GM12878 (cell line): ENCODE data around the gene NRG2. TPM values are rescaled to one million over a fixed set of nuclear protein-coding genes. Genes with fewer than 3 reads are reported as not detected.

Source experiments
- ATAC-seq: fragments of 200-7000 bp; cut with Tn5 transposase; 3 replicates; pipeline ENCODE4 v1.9.1; 2020; ENCODE audit warnings: mild to moderate bottlenecking, moderate library complexity
- BruUV-seq: library from RNA; stranded (reverse); fragments of 400-500 nt; replicated peaks from 2 replicates; lab custom pipeline; 2021; lab: Mats Ljungman, UMichigan
- CTCF ChIA-PET: fragments of 300-600 bp; sonication (Branson Sonifier 250); formaldehyde crosslinking; extraction: SDS; loops from one replicate; lab custom pipeline; 2021; ENCODE audit warnings: inconsistent platforms; lab: Yijun Ruan, JAX
- POLR2A ChIA-PET: fragments of 350-600 bp; formaldehyde crosslinking; extraction: SDS; loops from one replicate; lab custom pipeline; 2021; ENCODE audit warnings: inconsistent platforms; lab: Charles Lee
- RAD21 ChIA-PET: fragments of 300-600 bp; sonication (Branson Sonifier 250); formaldehyde crosslinking; loops from one replicate; lab custom pipeline; 2023; ENCODE audit warnings: antibody characterized with exemption; ENCODE audit not compliant: unreplicated experiment; lab: Charles Lee
- SMC1A ChIA-PET: fragments of 300-600 bp; sonication (Branson Sonifier 250); formaldehyde crosslinking; loops from one replicate; lab custom pipeline; 2023; ENCODE audit not compliant: unreplicated experiment, uncharacterized antibody; lab: Charles Lee
- DNase-seq: peaks from one replicate; pipeline ENCODE4 v3.0.0-alpha.2; 2011; ENCODE audit warnings: low read depth, low spot score
- FAIRE-seq: peaks from 3 replicates; lab custom pipeline; 2011; peaks lifted over from hg19 to GRCh38; lab: Jason Lieb, UNC
- H2AFZ ChIP-seq: 2 replicates; pipeline ENCODE4 v1.6.0; 2011; ENCODE audit warnings: low read depth, low read length, control low read depth; ENCODE audit not compliant: control insufficient read depth
- H3K27ac ChIP-seq: 2 replicates; pipeline ENCODE4 v1.5.1; 2011; ENCODE audit warnings: control low read depth; ENCODE audit not compliant: control insufficient read depth, insufficient read depth
- H3K27me3 ChIP-seq, 2 experiments: replicated peaks in 1 of 2; 2 replicates each; pipeline versions ENCODE4 v1.6.0 to v1.6.1; 2011; ENCODE audit warnings: low read length in 1 of 2; ENCODE audit not compliant: control insufficient read depth in 2 of 2, insufficient read depth in 2 of 2
- H3K36me3 ChIP-seq, 2 experiments: 2 replicates each; pipeline ENCODE4 v1.5.1; 2011; ENCODE audit warnings: low read length in 1 of 2; ENCODE audit not compliant: control insufficient read depth in 2 of 2, insufficient read depth in 2 of 2
- H3K4me1 ChIP-seq: 2 replicates; pipeline ENCODE4 v1.6.1; 2011; ENCODE audit warnings: mild to moderate bottlenecking, low read length, moderate library complexity, mixed read lengths; ENCODE audit not compliant: control insufficient read depth, insufficient read depth
- H3K4me2 ChIP-seq: 2 replicates; pipeline ENCODE4 v1.6.0; 2011; ENCODE audit warnings: control low read depth; ENCODE audit not compliant: control insufficient read depth, insufficient read depth
- H3K4me3 ChIP-seq: fragments of 200-600 bp; sonication (generic); 2 replicates; pipeline ENCODE4 v1.5.1; 2016
- H3K79me2 ChIP-seq: 2 replicates; pipeline ENCODE4 v1.6.0; 2011; ENCODE audit warnings: low read length; ENCODE audit not compliant: control insufficient read depth, insufficient read depth
- H3K9ac ChIP-seq: 2 replicates; pipeline ENCODE4 v1.8.0; 2011; ENCODE audit warnings: low read length, control low read depth, mixed read lengths; ENCODE audit not compliant: control insufficient read depth, insufficient read depth
- H3K9me3 ChIP-seq: replicated peaks from 3 replicates; pipeline ENCODE4 v1.5.1; 2011; ENCODE audit warnings: mild to moderate bottlenecking, low read length; ENCODE audit not compliant: control insufficient read depth, insufficient read depth
- H4K20me1 ChIP-seq: 2 replicates; pipeline ENCODE4 v1.6.0; 2011; ENCODE audit not compliant: control insufficient read depth, insufficient read depth
- BMI1 ChIP-seq: fragments of 450-650 bp; IDR thresholded peaks from 2 replicates; pipeline ENCODE4 v1.6.1; 2016; ENCODE audit warnings: mild to moderate bottlenecking, moderate library complexity, borderline replicate concordance
- CEBPB ChIP-seq, 2 experiments: fragments of 150-350 bp in 1 of 2; IDR thresholded peaks; 2 replicates each; pipeline ENCODE4 v1.6.1; 2012 to 2014; ENCODE audit warnings: low read depth in 2 of 2, low read length in 2 of 2, borderline replicate concordance in 1 of 2, inconsistent platforms in 1 of 2
- DPF2 ChIP-seq: fragments of 450-650 bp; IDR thresholded peaks from 2 replicates; pipeline ENCODE4 v1.6.1; 2017; ENCODE audit warnings: mild to moderate bottlenecking
- EED ChIP-seq: sonication (generic); IDR thresholded peaks from 2 replicates; pipeline ENCODE4 v1.6.1; 2016; ENCODE audit warnings: antibody characterized with exemption, low read depth
- ESRRA ChIP-seq: IDR thresholded peaks from 2 replicates; pipeline ENCODE4 v1.6.1; 2012; ENCODE audit warnings: mild to moderate bottlenecking, low read length, improper control_type of control experiment
- EZH2 ChIP-seq: IDR thresholded peaks from 2 replicates; pipeline ENCODE4 v1.6.1; 2012; ENCODE audit warnings: low read depth, mild to moderate bottlenecking, control low read depth, inconsistent platforms, low read length, borderline replicate concordance; ENCODE audit not compliant: control insufficient read depth
- HDAC2 ChIP-seq: fragments of 200-600 bp; sonication (generic); IDR thresholded peaks from 2 replicates; pipeline ENCODE4 v1.6.1; 2017
- IKZF2 ChIP-seq, 2 experiments: fragments of 450-650 bp; IDR thresholded peaks; 2 replicates each; pipeline ENCODE4 v1.6.1; 2017; ENCODE audit warnings: mild to moderate bottlenecking in 2 of 2, moderate library complexity in 2 of 2
- MLLT1 ChIP-seq: fragments of 450-650 bp; IDR thresholded peaks from 2 replicates; pipeline ENCODE4 v1.6.1; 2016; ENCODE audit warnings: mild to moderate bottlenecking
- RCOR1 ChIP-seq: conservative IDR thresholded peaks from 2 replicates; pipeline ENCODE4 v1.6.1; 2012; ENCODE audit warnings: low read depth, low read length, improper control_type of control experiment
- RELA ChIP-seq: fragments of 450-650 bp; IDR thresholded peaks from 2 replicates; pipeline ENCODE4 v1.8.0; 2014; ENCODE audit warnings: borderline replicate concordance; ENCODE audit not compliant: partially characterized antibody
- RELB ChIP-seq: fragments of 450-650 bp; IDR thresholded peaks from 2 replicates; pipeline ENCODE4 v1.6.1; 2017; ENCODE audit warnings: low read depth, mild to moderate bottlenecking, moderate library complexity
- SUPT20H ChIP-seq: IDR thresholded peaks from 2 replicates; pipeline ENCODE4 v1.6.1; 2011; ENCODE audit warnings: low read depth, mild to moderate bottlenecking, low read length, moderate library complexity, borderline replicate concordance; ENCODE audit not compliant: control insufficient read depth
- ZNF217 ChIP-seq: fragments of 450-650 bp; IDR thresholded peaks from 2 replicates; pipeline ENCODE4 v1.6.1; 2017; ENCODE audit warnings: antibody characterized with exemption, mild to moderate bottlenecking
- ZNF274 ChIP-seq: IDR thresholded peaks from one replicate; pipeline ENCODE4 v1.8.0; 2011; ENCODE audit not compliant: insufficient read length, insufficient read depth
- WGBS: methylation state at CpG from one replicate; pipeline ENCODE4 v1.1.6; 2016; ENCODE audit warnings: low lambda C conversion rate; ENCODE audit not compliant: insufficient replicate concordance, insufficient coverage; ENCODE audit errors: missing lambda C conversion rate; 5-methylcytosine and 5-hydroxymethylcytosine counted together
- in situ Hi-C: fragments of 300-500 bp; cut with MboI; formaldehyde crosslinking; loops from 9 replicates; pipeline ENCODE4 v1.14.3; 2018; ENCODE audit warnings: mixed read lengths
- intact Hi-C: fragments of 100-400 bp; cut with micrococcal nuclease; formaldehyde crosslinking; loops from one replicate; pipeline ENCODE4 v1.14.2; 2022; ENCODE audit not compliant: unreplicated experiment
- polyA plus RNA-seq, 11 experiments: library from polyadenylated mRNA; depleted of rRNA in 4 of 11; unstranded in 6 of 11; stranded (reverse) in 5 of 11; fragments of >200 nt; fragmentation: Nextera tagmentation in 4 of 11; fragmentation: Illumina TruSeq in 1 of 11; extraction: Ambion mirVana in 4 of 11; extraction: Trizol in 1 of 11; gene quantifications; 1 replicate in 1 of 11; 2 replicates in 10 of 11; pipeline versions ENCODE4 v1.2.1 to v1.2.3, GENCODE V29; 2011 to 2016; ENCODE audit warnings: inconsistent platforms in 2 of 11, missing spikeins in 2 of 11, low read depth in 1 of 11
- total RNA-seq, 4 experiments: library from RNA; depleted of rRNA in 3 of 4; stranded (reverse); fragments of >200 nt in 3 of 4; fragmentation: Illumina TruSeq in 1 of 4; extraction: Trizol in 1 of 4; gene quantifications; 2 replicates each; pipeline versions ENCODE4 v1.2.1 to v1.2.3, GENCODE V29; 2013 to 2021
- TF ChIP-seq, protein P1 (sequence below): fragments of 450-650 bp; formaldehyde crosslinking; IDR thresholded peaks from 2 replicates; pipeline ENCODE4 v1.4.0; 2022; ENCODE audit warnings: mild to moderate bottlenecking, moderate library complexity

Gene NRG2
- total and polyA plus RNA-seq, 10 of the 15 experiments (the other 5 are each of a cell fraction or from before 2014, with no cell fraction given): 0.10 to 21.7 (median 9.6) TPM

GRCh38 chr5:140033037-140033760 lies 9.9 kb downstream of the NRG2 start:
- Histone ChIP-seq H3K27me3 (no peaks in the 10 kb centered on the region), H3K4me1 (no peaks in the 10 kb centered on the region; the same call in 1 of the 2 replicates), H2AFZ (no peak overlapping the region), H3K9me3 (peaks cover 7% of the 10 kb centered on the region; the same call in 2 of the 3 replicates), H3K4me2 (peak overlapping the region; percentile 50), H3K4me3 (no peak overlapping the region), H4K20me1 (no peaks in the 10 kb centered on the region), H3K9ac (no peak overlapping the region), H3K36me3 (no peaks in the 10 kb centered on the region), H3K79me2 (peaks cover 53% of the 10 kb centered on the region), H3K27ac (peak overlapping the region; percentile 45; the same call in 1 of the 2 replicates)
- intact Hi-C loops: loop anchor here (2.0 kb wide), 1 partner anchor 22 kb away; no protein-coding TSS in a partner anchor
- no TSS peak for BruUV-seq
- ATAC-seq (peak; percentile 14), FAIRE-seq (no peak), DNase-seq (no peak)
- POLR2A ChIA-PET: interaction anchor here (0.7 to 2.3 kb wide), 4 partner anchors 10 to 26 kb away, joined by 3 to 12 read pairs (median 4); no protein-coding TSS in a partner anchor
- in situ Hi-C loops: loop anchor here (25.0 kb wide), 1 partner anchor 1579 kb away; the partner anchor contains the start of gene DIAPH1
- 67% methylated on average over 3 of the region's 3 CpGs for WGBS
- RAD21 ChIA-PET: interaction anchor here (14.1 kb wide), 1 partner anchor 29 kb away, joined by 204 read pairs; no protein-coding TSS in a partner anchor
- CTCF ChIA-PET: interaction anchor here (0.9 to 1.0 kb wide), 2 partner anchors 25 to 64 kb away, joined by 3 to 6 read pairs; no protein-coding TSS in a partner anchor
- SMC1A ChIA-PET: interaction anchor here (19.1 kb wide), 1 partner anchor 16 kb away, joined by 394 read pairs; no protein-coding TSS in a partner anchor
- no peak for TF ChIP-seq DPF2
- TF ChIP-seq, protein P1, sequence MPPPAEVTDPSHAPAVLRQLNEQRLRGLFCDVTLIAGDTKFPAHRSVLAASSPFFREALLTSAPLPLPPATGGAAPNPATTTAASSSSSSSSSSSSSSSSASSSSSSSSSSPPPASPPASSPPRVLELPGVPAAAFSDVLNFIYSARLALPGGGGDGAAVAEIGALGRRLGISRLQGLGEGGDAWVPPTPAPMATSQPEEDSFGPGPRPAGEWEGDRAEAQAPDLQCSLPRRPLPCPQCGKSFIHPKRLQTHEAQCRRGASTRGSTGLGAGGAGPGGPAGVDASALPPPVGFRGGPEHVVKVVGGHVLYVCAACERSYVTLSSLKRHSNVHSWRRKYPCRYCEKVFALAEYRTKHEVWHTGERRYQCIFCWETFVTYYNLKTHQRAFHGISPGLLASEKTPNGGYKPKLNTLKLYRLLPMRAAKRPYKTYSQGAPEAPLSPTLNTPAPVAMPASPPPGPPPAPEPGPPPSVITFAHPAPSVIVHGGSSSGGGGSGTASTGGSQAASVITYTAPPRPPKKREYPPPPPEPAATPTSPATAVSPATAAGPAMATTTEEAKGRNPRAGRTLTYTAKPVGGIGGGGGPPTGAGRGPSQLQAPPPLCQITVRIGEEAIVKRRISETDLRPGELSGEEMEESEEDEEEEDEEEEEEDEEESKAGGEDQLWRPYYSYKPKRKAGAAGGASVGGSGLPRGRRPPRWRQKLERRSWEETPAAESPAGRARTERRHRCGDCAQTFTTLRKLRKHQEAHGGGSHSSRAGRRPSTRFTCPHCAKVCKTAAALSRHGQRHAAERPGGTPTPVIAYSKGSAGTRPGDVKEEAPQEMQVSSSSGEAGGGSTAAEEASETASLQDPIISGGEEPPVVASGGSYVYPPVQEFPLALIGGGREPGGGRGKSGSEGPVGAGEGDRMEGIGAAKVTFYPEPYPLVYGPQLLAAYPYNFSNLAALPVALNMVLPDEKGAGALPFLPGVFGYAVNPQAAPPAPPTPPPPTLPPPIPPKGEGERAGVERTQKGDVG (CRISPR knock-in tag): no peak
- TF ChIP-seq SUPT20H: no peak
- no peak for TF ChIP-seq RCOR1
- peak; percentile 64 for TF ChIP-seq EED
- TF ChIP-seq MLLT1: 0 out of 2 replicates have a peak, but pooled peaks have one; percentile 21
- peak in 1 of 2 experiments; percentile 49; a peak in 2 of 4 replicates for TF ChIP-seq IKZF2 (IDR thresholded peaks at IDR 0.05)
- TF ChIP-seq RELA: no peak
- no peak for TF ChIP-seq ZNF217
- TF ChIP-seq EZH2: no peak
- no peak for TF ChIP-seq ESRRA
- no peak for TF ChIP-seq HDAC2
- no peak for TF ChIP-seq BMI1
- peak; percentile 10; the same call in 1 of the 2 replicates for TF ChIP-seq RELB
- no peak for TF ChIP-seq ZNF274
- no peak for TF ChIP-seq CEBPB (IDR thresholded peaks at IDR 0.05; ENCODE audit: borderline replicate concordance in 1 of 2, low read depth in 2 of 2, low read length in 2 of 2)
